ENCODE data around the gene HSPA2.
"Not testable (repeated sequence)": the region's sequence is repeated elsewhere in the genome, so short reads cannot be mapped to it uniquely, and the experiment has no call there.

Gene HSPA2

DNA sequence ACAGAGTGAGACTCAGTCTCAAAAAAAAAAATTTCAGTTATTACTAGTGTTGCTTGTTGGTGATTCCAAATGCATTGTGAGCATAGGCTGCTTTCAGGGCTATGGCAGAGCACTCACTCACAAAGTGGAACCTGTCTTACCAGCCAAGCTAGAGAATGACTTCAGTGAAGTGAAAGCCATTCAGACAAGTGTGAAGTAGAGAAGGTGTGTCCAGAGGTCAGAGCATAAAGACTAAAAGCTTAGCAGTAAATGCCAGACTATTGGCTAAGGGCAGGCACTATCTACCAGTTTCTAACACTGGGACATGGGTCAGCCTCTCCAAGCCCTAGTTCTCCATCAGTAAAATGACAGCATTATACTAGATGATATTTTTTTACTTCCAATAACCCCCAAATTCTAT, 21.9 kb downstream of the HSPA2 start:
- ATAC-seq = no peak

DNA sequence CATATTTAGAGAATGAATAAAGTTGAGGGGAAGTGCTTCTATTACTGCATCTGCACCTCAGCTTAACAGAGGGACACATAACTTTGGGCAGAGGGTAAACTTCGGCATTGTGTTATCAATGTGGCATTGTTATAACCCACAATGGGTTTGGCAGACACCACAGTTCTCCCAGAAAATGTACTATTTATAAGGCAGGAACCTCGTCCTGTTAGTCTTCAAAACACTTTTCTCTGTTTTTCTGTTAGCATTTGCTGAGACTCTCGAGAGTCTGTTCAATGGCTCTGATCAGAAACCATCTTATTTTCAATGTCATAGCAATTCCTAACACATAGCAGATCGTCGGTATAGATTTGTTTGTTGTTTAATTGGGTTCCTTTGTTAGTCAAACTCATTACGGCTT, 23.2 kb downstream of the HSPA2 start:
- ATAC-seq = no peak

- ATAC-seq = no peak
Measured at GRCh38 chr14:64566651-64567122, 26.1 kb downstream of the HSPA2 start.

GRCh38 chr14:64569138-64569631, 28.6 kb downstream of the HSPA2 start:
- no peak for ATAC-seq

GRCh38 chr14:64569646-64570045, 29.1 kb downstream of the HSPA2 start:
- not testable (repeated sequence) for ATAC-seq

DNA sequence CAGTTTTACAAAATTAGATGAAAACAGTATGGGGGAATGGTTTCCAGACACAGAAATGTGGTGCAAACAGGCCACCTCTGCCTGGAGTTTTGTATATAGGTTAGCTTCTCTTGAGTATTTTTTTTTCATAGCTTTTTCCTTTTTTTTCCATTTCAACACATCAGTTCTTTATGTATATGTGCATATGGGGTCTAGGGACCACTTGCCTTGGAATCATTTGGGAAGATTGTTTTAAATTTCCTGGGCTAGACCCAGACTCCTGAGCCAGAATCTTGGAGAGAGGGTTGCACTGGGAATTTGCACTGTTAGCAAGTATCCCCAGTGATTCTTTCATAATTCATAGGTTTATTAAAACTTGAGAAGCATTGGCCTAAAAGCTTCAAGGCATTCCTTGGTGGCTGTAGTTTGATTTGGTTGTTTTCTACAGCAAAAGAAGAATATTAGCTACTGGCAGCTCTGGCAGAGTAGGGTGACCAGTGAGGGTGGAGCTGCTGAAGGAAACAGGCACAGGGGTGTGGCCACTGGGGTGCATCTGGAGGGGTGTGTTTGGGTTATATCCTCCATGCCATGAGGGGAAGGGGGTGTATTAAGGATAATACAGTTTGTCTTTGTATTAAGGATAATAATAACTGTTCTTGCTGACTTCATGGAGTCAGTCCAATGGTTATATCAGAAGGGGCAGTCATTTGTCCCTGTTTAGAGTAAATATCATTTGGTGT, 32.0 kb downstream of the HSPA2 start:
- no peak for ATAC-seq

- ATAC-seq = no peak
Measured at GRCh38 chr14:64573109-64573508, 32.6 kb downstream of the HSPA2 start.

- no peak for ATAC-seq
Measured at GRCh38 chr14:64574371-64575107, 34.0 kb downstream of the HSPA2 start.

DNA sequence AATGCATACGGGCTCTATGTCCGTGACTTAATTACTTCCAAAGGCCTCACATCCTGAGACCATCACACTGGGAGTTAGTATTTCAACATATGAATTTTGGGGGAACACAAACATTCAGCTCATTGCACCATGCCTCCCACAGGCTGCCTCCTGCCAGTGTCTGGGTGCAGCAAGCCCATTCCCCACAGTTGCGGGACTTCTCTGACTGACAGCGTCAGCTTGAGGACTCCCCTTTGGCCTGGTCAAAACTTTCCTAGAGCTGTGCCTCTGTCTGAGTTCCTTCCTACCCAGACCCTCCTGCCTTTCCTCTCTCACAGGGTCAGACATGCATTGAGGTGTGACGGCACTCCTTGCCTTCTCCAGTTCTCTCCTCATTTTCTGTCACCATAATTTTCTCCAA, 36.7 kb downstream of the HSPA2 start:
- no peak for ATAC-seq

- ATAC-seq = no peak
Measured at GRCh38 chr14:64580467-64580866, 39.9 kb downstream of the HSPA2 start.

DNA sequence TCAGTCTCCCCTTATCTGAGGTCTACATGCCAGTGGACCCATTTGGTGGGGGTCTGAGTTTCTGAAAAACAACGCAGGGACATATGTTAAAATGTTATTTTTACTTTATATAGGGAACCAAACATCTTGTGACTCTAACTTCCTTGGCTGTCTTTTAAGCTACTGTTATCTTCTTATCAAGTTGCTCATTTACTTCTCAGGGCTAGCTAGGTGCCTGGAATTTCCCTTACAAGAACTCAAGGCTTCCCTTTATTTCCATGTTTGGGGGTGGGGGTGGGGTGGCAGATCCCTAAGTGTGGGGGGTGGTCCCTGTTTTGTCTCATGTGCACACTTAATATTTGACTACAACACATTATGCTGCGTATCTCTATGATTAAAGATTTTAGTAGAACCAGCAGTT, 40.8 kb downstream of the HSPA2 start:
- no peak for ATAC-seq

DNA sequence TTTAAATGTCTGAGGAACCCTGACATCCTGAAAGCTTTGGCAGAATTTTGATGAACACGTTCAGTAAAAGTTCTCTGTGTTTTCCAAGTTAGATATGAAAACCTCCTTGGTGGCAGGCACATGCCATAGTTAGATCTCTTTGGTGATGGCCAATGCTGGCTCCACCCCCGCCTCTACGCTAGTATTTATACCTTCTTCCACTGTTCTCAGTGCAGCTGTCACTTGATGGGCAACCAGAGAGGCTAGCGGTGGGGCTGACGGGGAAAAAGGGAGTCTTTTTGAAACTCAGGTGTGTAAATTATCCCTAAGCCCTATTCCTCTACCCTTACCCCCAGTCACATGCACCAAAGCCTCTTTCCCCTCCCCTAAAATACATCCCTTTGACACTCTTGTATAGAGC, 41.3 kb downstream of the HSPA2 start:
- no peak for ATAC-seq

- no peak for ATAC-seq
Measured at GRCh38 chr14:64584190-64584589, 43.6 kb downstream of the HSPA2 start.

- ATAC-seq = no peak
Measured at GRCh38 chr14:64591809-64592208, 51.3 kb downstream of the HSPA2 start.

Measured in activated CD4-positive, CD25-positive, alpha-beta regulatory T cell treated with anti-CD3 and anti-CD28 coated beads, Interleukin-2, amount 50 U/mL, for 24 hours (primary cell).